ENCODE data around the gene KIAA1958.
A peak's percentile ranks its signal among the peaks of the same experiment; 100 is the strongest.

- TF ChIP-seq CTCF (IDR thresholded peaks at IDR 0.05 in 8 of 11, conservative IDR thresholded peaks at IDR 0.05 in 3 of 11) = peak in 5 of 11 experiments; percentile 4 to 46 (median 31)
- peak in 2 of 3 donors; percentile 63 to 66 for TF ChIP-seq POLR2A (IDR thresholded peaks at IDR 0.05)
- TF ChIP-seq POLR2AphosphoS5 (IDR thresholded peaks at IDR 0.05) = peak; percentile 96 to 98 (median 97)
These were observed 231.2 kb downstream of the KIAA1958 start, which contains the start of gene INIP for GRCh38 chr9:112717661-112718331.
